IMR-90 (cell line): ENCODE results near the gene UNC93A. TPM values are rescaled to one million over a fixed set of nuclear protein-coding genes. Genes with fewer than 3 reads are reported as not detected.

ENCODE experiments used
- ATAC-seq: fragments of 200-7000 bp; cut with Tn5 transposase; 2 replicates; pipeline ENCODE4 v1.9.1; 2020; ENCODE audit warnings: low read depth, mild to moderate bottlenecking, moderate library complexity
- BruUV-seq: library from RNA; stranded (reverse); fragments of 400-500 nt; replicated peaks from 2 replicates; lab custom pipeline; 2021; lab: Mats Ljungman, UMichigan
- CTCF ChIA-PET: fragments of 300-600 bp; formaldehyde crosslinking; extraction: SDS; loops from one replicate; lab custom pipeline; 2021; ENCODE audit warnings: antibody characterized with exemption; lab: Yijun Ruan, JAX
- POLR2A ChIA-PET: fragments of 300-600 bp; sonication (Branson Sonifier 250); formaldehyde crosslinking; loops from one replicate; lab custom pipeline; 2022; ENCODE audit warnings: antibody characterized with exemption; ENCODE audit not compliant: unreplicated experiment; lab: Charles Lee
- DNase-seq: peaks from one replicate; pipeline ENCODE4 v3.0.0; 2013
- H2AFZ ChIP-seq: replicated peaks from 2 replicates; pipeline ENCODE3; 2013; ENCODE audit warnings: low read length, mild to moderate bottlenecking; ENCODE audit not compliant: poor library complexity
- H2AK5ac ChIP-seq: 2 replicates; pipeline ENCODE4 v1.6.1; 2013; ENCODE audit warnings: low read depth, low read length, inconsistent platforms
- H2AK9ac ChIP-seq: replicated peaks from 2 replicates; pipeline ENCODE3; 2013; ENCODE audit warnings: mild to moderate bottlenecking, low read depth, low read length, moderate library complexity; ENCODE audit not compliant: poor library complexity
- H2BK120ac ChIP-seq: 2 replicates; pipeline ENCODE4 v1.6.1; 2013; ENCODE audit warnings: low read depth, low read length, inconsistent platforms
- H2BK15ac ChIP-seq: 3 replicates; pipeline ENCODE4 v1.6.1; 2013; ENCODE audit warnings: low read depth, low read length, inconsistent platforms
- H2BK20ac ChIP-seq: 2 replicates; pipeline ENCODE4 v1.6.1; 2013; ENCODE audit warnings: low read depth, mild to moderate bottlenecking, inconsistent platforms, low read length, moderate library complexity
- H2BK5ac ChIP-seq: 2 replicates; pipeline ENCODE4 v1.6.1; 2013; ENCODE audit warnings: mild to moderate bottlenecking, low read depth, low read length, inconsistent platforms; ENCODE audit not compliant: poor library complexity, severe bottlenecking
- H3K14ac ChIP-seq: replicated peaks from 2 replicates; pipeline ENCODE4 v1.6.1; 2013; ENCODE audit warnings: low read depth, low read length, inconsistent platforms
- H3K18ac ChIP-seq: 2 replicates; pipeline ENCODE4 v1.6.1; 2013; ENCODE audit warnings: low read depth, low read length, control low read depth
- H3K23ac ChIP-seq: 2 replicates; pipeline ENCODE4 v1.6.1; 2013; ENCODE audit warnings: low read depth, low read length, inconsistent platforms
- H3K27ac ChIP-seq: 2 replicates; pipeline ENCODE4 v1.5.1; 2013; ENCODE audit warnings: mild to moderate bottlenecking, control low read depth, low read length; ENCODE audit not compliant: insufficient read depth
- H3K27me3 ChIP-seq: 2 replicates; pipeline ENCODE4 v1.6.1; 2013; ENCODE audit warnings: low read length; ENCODE audit not compliant: control insufficient read depth, insufficient read depth
- H3K36me3 ChIP-seq: 2 replicates; pipeline ENCODE4 v1.6.1; 2013; ENCODE audit warnings: low read length, mixed read lengths; ENCODE audit not compliant: control insufficient read depth, insufficient read depth
- H3K4ac ChIP-seq: 2 replicates; pipeline ENCODE4 v1.6.1; 2013; ENCODE audit warnings: low read depth, low read length, inconsistent platforms
- H3K4me1 ChIP-seq: 2 replicates; pipeline ENCODE4 v1.6.1; 2013; ENCODE audit warnings: low read length, mixed read lengths; ENCODE audit not compliant: control insufficient read depth, insufficient read depth
- H3K4me2 ChIP-seq: 2 replicates; pipeline ENCODE4 v1.6.1; 2013; ENCODE audit warnings: low read depth, mild to moderate bottlenecking, control low read depth, low read length, moderate library complexity
- H3K4me3 ChIP-seq: 2 replicates; pipeline ENCODE4 v1.5.1; 2013; ENCODE audit warnings: low read depth, mild to moderate bottlenecking, control low read depth, low read length, moderate library complexity; ENCODE audit not compliant: insufficient read depth
- H3K56ac ChIP-seq: 2 replicates; pipeline ENCODE4 v1.6.1; 2013; ENCODE audit warnings: low read length, inconsistent platforms; ENCODE audit not compliant: insufficient read depth; ENCODE audit errors: extremely low read depth
- H3K79me1 ChIP-seq, 2 experiments: 2 replicates each; pipeline ENCODE4 v1.6.1; 2013; ENCODE audit warnings: low read length in 2 of 2, inconsistent platforms in 1 of 2, low read depth in 1 of 2
- H3K9ac ChIP-seq: 2 replicates; pipeline ENCODE4 v1.6.1; 2013; ENCODE audit warnings: low read depth, low read length, control low read depth
- H3K9me1 ChIP-seq: 2 replicates; pipeline ENCODE4 v1.6.1; 2013; ENCODE audit warnings: low read length, inconsistent platforms; ENCODE audit not compliant: insufficient read depth
- H3K9me3 ChIP-seq: 2 replicates; pipeline ENCODE4 v1.6.1; 2013; ENCODE audit warnings: low read length; ENCODE audit not compliant: control insufficient read depth, insufficient read depth
- H4K20me1 ChIP-seq: 2 replicates; pipeline ENCODE4 v1.6.1; 2013; ENCODE audit warnings: low read length, inconsistent platforms; ENCODE audit not compliant: insufficient read depth
- H4K5ac ChIP-seq: 2 replicates; pipeline ENCODE4 v1.6.1; 2013; ENCODE audit warnings: mild to moderate bottlenecking, low read depth, low read length, control low read depth
- H4K8ac ChIP-seq, 2 experiments: 2 replicates each; pipeline ENCODE4 v1.6.1; 2013; ENCODE audit warnings: low read depth in 2 of 2, low read length in 2 of 2, control low read depth in 1 of 2, inconsistent platforms in 1 of 2
- H4K91ac ChIP-seq: 2 replicates; pipeline ENCODE4 v1.6.1; 2013; ENCODE audit warnings: low read depth, low read length, inconsistent platforms; ENCODE audit not compliant: insufficient read depth
- BHLHE40 ChIP-seq: fragments of 150-350 bp; IDR thresholded peaks from 2 replicates; pipeline ENCODE4 v1.6.1; 2016; ENCODE audit warnings: mild to moderate bottlenecking, low read depth, low read length
- CEBPB ChIP-seq: IDR thresholded peaks from 2 replicates; pipeline ENCODE4 v1.6.1; 2012; ENCODE audit warnings: low read depth, low read length, improper control_type of control experiment
- CHD1 ChIP-seq: IDR thresholded peaks from 2 replicates; pipeline ENCODE4 v1.6.1; 2012; ENCODE audit warnings: low read depth, low read length, improper control_type of control experiment
- FOS ChIP-seq: fragments of 150-350 bp; IDR thresholded peaks from 2 replicates; pipeline ENCODE4 v1.6.1; 2016; ENCODE audit warnings: low read depth, low read length
- MAFK ChIP-seq: IDR thresholded peaks from 2 replicates; pipeline ENCODE4 v1.6.1; 2012; ENCODE audit warnings: low read depth, low read length, improper control_type of control experiment
- MAZ ChIP-seq: IDR thresholded peaks from 2 replicates; pipeline ENCODE4 v1.6.1; 2012; ENCODE audit warnings: low read depth, mild to moderate bottlenecking, low read length, improper control_type of control experiment, moderate library complexity, borderline replicate concordance
- MXI1 ChIP-seq: IDR thresholded peaks from 2 replicates; pipeline ENCODE4 v1.6.1; 2012; ENCODE audit warnings: low read depth, mild to moderate bottlenecking, low read length, moderate library complexity, borderline replicate concordance
- NFE2L2 ChIP-seq: fragments of 150-350 bp; IDR thresholded peaks from 2 replicates; pipeline ENCODE4 v1.6.1; 2016; ENCODE audit warnings: low read depth, mild to moderate bottlenecking, low read length
- POLR2A ChIP-seq: IDR thresholded peaks from 2 replicates; pipeline ENCODE4 v1.6.1; 2012; ENCODE audit warnings: mild to moderate bottlenecking, low read depth, low read length
- RAD21 ChIP-seq: IDR thresholded peaks from 2 replicates; pipeline ENCODE4 v1.6.1; 2012; ENCODE audit warnings: low read length, improper control_type of control experiment
- RCOR1 ChIP-seq: IDR thresholded peaks from 2 replicates; pipeline ENCODE4 v1.6.1; 2012; ENCODE audit warnings: mild to moderate bottlenecking, low read length, improper control_type of control experiment; ENCODE audit not compliant: insufficient replicate concordance
- RFX5 ChIP-seq: IDR thresholded peaks from 2 replicates; pipeline ENCODE4 v1.8.0; 2012; ENCODE audit warnings: low read depth, mild to moderate bottlenecking, low read length, moderate library complexity
- SMC3 ChIP-seq: fragments of 150-350 bp; IDR thresholded peaks from 2 replicates; pipeline ENCODE4 v1.6.1; 2016; ENCODE audit warnings: low read depth, mild to moderate bottlenecking, antibody characterized with exemption, low read length, moderate library complexity
- WGBS, 2 experiments: methylation state at CpG; one replicate each; pipeline versions ENCODE4 v1.1.5 to v1.1.7; 2013; ENCODE audit warnings: missing lambda C conversion rate in 2 of 2; ENCODE audit not compliant: insufficient read length in 1 of 2; ENCODE audit errors: extremely low coverage in 2 of 2; 5-methylcytosine and 5-hydroxymethylcytosine counted together
- dilution Hi-C: fragments of 300-500 bp; cut with HindIII; formaldehyde crosslinking; loops from one replicate; pipeline ENCODE4 v1.14.3; 2018; ENCODE audit warnings: low sequenced_read_pairs; ENCODE audit not compliant: unreplicated experiment
- in situ Hi-C: fragments of 300-500 bp; cut with MboI; formaldehyde crosslinking; loops from 3 replicates; pipeline ENCODE4 v1.14.3; 2019; ENCODE audit warnings: low sequenced_read_pairs, inconsistent platforms, mixed read lengths
- intact Hi-C: fragments of 100-400 bp; cut with micrococcal nuclease; formaldehyde crosslinking; loops from 2 replicates; pipeline ENCODE4 v1.10.0; 2022
- polyA plus RNA-seq, 3 experiments: library from polyadenylated mRNA; depleted of rRNA; stranded (reverse); fragments of >200 nt; gene quantifications; 2 replicates each; pipeline ENCODE4 v1.2.3, GENCODE V29; 2012; ENCODE audit warnings: low replicate concordance in 1 of 3
- total RNA-seq: library from RNA; depleted of rRNA; stranded (reverse); fragments of >200 nt; gene quantifications from 2 replicates; pipeline ENCODE4 v1.2.3, GENCODE V29; 2012
- TF ChIP-seq, protein P1 (sequence below): conservative IDR thresholded peaks from 2 replicates; pipeline ENCODE4 v1.5.1; 2012; ENCODE audit warnings: mild to moderate bottlenecking, low read depth, low read length, improper control_type of control experiment
- TF ChIP-seq, protein P2 (sequence below): fragments of 150-350 bp; IDR thresholded peaks from 2 replicates; pipeline ENCODE4 v1.6.1; 2017; ENCODE audit warnings: mild to moderate bottlenecking, antibody characterized with exemption, low read length, low read depth
- TF ChIP-seq, protein P3 (sequence below): fragments of 150-350 bp; IDR thresholded peaks from 2 replicates; pipeline ENCODE4 v1.6.1; 2016; ENCODE audit warnings: low read depth, mild to moderate bottlenecking, low read length, moderate library complexity, borderline replicate concordance

UNC93A gene
- total and polyA plus RNA-seq, 2 of the 4 experiments (the other 2 are of a cell fraction): not detected

DNA sequence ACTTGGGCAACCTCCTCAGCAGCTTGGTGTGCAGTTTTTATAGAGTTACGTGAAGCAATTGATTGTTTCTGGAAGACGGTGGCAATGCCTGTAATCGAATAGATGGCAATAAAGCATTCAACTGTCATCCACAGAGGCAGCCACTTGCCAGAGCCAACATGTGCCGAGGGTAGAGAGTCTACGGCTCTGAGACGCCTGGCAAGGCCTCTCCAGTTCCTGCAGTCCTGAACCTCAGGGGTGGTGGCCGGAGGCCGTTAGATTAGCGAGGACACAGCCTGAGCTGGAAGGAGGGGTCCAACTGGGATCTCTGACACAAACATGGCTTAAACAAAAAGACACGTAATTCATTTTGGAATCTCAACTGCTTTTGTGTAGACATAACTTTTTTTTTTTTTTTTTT lies 33.0 kb downstream of the UNC93A start:
- Histone ChIP-seq H4K5ac (no peak overlapping the region), H3K4me2 (no peak overlapping the region), H2AK5ac (no peak overlapping the region), H3K23ac (no peak overlapping the region), H4K91ac (no peak overlapping the region), H3K4me3 (no peak overlapping the region), H2BK120ac (no peak overlapping the region), H3K36me3 (no peaks in the 10 kb centered on the region), H4K20me1 (no peaks in the 10 kb centered on the region), H3K14ac (no peak overlapping the region), H2AK9ac (no peak overlapping the region), H4K8ac (no peak overlapping the region), H3K27me3 (no peaks in the 10 kb centered on the region), H3K79me1 (no peaks in the 10 kb centered on the region), H3K4me1 (no peaks in the 10 kb centered on the region), H2BK20ac (no peak overlapping the region), H3K9me1 (no peaks in the 10 kb centered on the region), H3K4ac (no peak overlapping the region), H3K18ac (no peak overlapping the region), H2AFZ (no peak overlapping the region), H2BK5ac (no peak overlapping the region), H2BK15ac (no peak overlapping the region), H3K9ac (no peak overlapping the region), H3K56ac (no peak overlapping the region), H3K27ac (no peak overlapping the region), H3K9me3 (peaks cover 26% of the 10 kb centered on the region)
- dilution Hi-C loops: no loop called here
- ChIA-PET CTCF (no interaction called here), POLR2A (no interaction called here)
- ATAC-seq: no peak
- intact Hi-C loops: no loop called here
- TF ChIP-seq CEBPB (no peak), SMC3 (no peak), RAD21 (no peak), MXI1 (no peak), FOS (no peak), MAZ (no peak), POLR2A (no peak), BHLHE40 (no peak), RFX5 (no peak), RCOR1 (no peak), CHD1 (no peak), NFE2L2 (no peak), MAFK (no peak)
- TF ChIP-seq, protein P1, sequence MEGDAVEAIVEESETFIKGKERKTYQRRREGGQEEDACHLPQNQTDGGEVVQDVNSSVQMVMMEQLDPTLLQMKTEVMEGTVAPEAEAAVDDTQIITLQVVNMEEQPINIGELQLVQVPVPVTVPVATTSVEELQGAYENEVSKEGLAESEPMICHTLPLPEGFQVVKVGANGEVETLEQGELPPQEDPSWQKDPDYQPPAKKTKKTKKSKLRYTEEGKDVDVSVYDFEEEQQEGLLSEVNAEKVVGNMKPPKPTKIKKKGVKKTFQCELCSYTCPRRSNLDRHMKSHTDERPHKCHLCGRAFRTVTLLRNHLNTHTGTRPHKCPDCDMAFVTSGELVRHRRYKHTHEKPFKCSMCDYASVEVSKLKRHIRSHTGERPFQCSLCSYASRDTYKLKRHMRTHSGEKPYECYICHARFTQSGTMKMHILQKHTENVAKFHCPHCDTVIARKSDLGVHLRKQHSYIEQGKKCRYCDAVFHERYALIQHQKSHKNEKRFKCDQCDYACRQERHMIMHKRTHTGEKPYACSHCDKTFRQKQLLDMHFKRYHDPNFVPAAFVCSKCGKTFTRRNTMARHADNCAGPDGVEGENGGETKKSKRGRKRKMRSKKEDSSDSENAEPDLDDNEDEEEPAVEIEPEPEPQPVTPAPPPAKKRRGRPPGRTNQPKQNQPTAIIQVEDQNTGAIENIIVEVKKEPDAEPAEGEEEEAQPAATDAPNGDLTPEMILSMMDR: no peak
- TF ChIP-seq, protein P2, sequence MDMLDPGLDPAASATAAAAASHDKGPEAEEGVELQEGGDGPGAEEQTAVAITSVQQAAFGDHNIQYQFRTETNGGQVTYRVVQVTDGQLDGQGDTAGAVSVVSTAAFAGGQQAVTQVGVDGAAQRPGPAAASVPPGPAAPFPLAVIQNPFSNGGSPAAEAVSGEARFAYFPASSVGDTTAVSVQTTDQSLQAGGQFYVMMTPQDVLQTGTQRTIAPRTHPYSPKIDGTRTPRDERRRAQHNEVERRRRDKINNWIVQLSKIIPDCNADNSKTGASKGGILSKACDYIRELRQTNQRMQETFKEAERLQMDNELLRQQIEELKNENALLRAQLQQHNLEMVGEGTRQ: no peak
- TF ChIP-seq, protein P3, sequence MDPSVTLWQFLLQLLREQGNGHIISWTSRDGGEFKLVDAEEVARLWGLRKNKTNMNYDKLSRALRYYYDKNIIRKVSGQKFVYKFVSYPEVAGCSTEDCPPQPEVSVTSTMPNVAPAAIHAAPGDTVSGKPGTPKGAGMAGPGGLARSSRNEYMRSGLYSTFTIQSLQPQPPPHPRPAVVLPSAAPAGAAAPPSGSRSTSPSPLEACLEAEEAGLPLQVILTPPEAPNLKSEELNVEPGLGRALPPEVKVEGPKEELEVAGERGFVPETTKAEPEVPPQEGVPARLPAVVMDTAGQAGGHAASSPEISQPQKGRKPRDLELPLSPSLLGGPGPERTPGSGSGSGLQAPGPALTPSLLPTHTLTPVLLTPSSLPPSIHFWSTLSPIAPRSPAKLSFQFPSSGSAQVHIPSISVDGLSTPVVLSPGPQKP: no peak
- in situ Hi-C loops: no loop called here
- no TSS peak for BruUV-seq
- WGBS, 2 experiments: 80% methylated on average over 3 of the region's 10 CpGs; no CpG with 5 or more reads in 1 of the 2 experiments
- DNase-seq: no peak
